CD4-positive, alpha-beta T cell treated with Interleukin-1 beta for 1 hour (primary cell): ENCODE measurements around the gene GSTM3.
"Not testable (repeated sequence)": the region's sequence is repeated elsewhere in the genome, so short reads cannot be mapped to it uniquely, and the experiment has no call there.

ENCODE experiments used
- DNase-seq, 2 donors: peaks; one replicate each; pipeline ENCODE4 v3.0.0-alpha.2; 2020 to 2022

Gene GSTM3

DNA sequence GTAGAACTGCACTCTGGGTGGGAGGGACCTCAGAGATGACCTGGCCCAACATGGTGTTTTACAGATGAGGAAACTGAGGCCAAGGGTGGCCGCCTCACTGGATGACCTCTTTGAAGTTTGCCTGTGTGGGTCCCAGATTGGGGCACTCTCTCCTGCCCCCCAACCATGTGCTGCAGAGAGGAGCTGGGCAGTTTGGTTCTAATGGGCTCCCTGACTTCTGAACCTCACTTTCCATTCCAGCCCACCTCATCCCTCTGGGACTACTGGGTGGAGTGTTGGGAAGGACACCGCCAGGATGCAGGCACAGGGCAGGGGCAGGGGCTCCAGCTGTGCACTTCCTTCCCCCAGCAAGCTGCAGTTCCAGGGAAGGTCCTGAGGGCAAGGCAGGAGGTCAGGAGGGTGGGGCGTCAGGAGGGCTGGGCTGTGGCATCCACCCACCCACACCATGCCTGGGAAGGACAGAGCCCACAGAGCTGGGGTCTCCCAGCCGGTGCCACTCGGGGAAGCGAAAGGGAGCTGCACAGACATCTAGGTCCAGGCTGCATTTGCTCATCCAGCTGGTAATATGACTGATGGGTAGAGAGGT, 33.2 kb upstream of the GSTM3 start:
- DNase-seq: no peak

- peak; percentile 80 to 82 for DNase-seq
Observed at GRCh38 chr1:109773203-109773899, 32.5 kb upstream of the GSTM3 start.

- DNase-seq: no peak
Observed at GRCh38 chr1:109772658-109773202, 31.9 kb upstream of the GSTM3 start.

DNA sequence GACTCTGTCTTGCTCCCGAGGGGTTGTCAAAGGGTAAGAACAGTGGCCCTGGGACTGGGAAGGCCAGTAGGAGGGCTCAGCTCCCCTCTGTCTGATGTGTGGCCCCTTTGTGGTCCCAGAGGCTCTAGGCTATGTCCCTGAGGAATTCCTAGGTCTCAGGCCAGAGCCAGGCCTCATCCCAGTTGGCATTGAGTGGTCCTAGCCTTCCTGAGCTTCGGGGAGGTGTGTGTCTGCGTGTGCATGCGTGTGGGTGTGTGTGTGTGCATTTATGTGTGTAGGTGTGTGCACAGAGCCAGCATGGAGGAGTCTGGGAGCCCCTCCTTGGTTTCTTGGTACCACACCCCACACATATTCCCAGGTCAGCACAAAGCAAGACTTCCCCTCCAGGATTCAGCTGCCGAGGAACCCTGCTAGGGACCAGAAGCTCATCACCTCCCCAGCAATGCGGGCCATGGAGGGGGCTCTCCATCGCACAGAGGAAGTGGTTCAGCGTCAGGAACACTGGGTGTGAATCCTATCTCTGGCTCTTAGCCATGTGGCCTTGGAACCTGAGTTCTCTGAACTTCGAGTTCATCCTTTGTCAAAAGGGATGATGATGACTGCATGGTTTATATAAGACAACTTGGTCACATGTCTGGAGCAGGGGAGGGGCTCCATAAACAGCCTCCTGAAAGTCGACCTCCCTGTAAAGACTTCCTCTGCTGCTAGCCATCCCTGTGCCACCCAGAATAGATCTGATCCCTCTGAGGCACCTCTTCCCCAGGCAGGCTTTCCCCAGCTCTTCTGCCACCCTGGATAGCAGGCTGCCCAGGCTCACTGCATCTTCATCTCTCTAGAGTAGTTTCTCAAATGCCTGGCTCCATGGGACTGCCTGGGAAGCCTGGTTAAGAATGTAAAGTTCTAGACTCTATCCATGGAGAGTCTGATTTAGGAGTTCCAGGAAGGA, 31.1 kb upstream of the GSTM3 start:
- no peak for DNase-seq

- DNase-seq: no peak
Observed at GRCh38 chr1:109770331-109771095, 29.7 kb upstream of the GSTM3 start.

GRCh38 chr1:109769330-109770078, 28.7 kb upstream of the GSTM3 start:
- no peak for DNase-seq

DNA sequence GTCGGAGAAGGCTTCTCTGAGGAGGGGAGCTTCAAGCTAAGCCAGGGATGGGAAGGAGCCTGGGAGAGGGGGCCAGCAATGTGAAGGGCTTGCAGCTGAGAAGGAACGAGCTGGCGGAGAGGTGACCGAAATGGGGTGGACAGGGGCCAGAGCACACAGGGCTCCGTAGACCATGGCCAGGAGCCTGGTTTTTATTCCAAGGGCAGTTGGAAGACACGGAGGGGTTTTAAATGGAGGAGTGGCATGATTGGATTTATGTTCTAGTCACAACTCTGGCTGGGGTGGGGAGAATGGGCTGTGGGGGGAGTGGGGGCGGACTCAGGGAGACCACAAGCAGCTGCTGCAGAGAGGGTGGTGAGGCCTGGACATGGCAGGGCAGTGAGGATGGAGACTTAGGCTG, 28.0 kb upstream of the GSTM3 start:
- no peak for DNase-seq

GRCh38 chr1:109768335-109768650, 27.5 kb upstream of the GSTM3 start:
- DNase-seq: no peak

- DNase-seq: no peak
Observed at GRCh38 chr1:109767637-109768334, 26.9 kb upstream of the GSTM3 start.

DNA sequence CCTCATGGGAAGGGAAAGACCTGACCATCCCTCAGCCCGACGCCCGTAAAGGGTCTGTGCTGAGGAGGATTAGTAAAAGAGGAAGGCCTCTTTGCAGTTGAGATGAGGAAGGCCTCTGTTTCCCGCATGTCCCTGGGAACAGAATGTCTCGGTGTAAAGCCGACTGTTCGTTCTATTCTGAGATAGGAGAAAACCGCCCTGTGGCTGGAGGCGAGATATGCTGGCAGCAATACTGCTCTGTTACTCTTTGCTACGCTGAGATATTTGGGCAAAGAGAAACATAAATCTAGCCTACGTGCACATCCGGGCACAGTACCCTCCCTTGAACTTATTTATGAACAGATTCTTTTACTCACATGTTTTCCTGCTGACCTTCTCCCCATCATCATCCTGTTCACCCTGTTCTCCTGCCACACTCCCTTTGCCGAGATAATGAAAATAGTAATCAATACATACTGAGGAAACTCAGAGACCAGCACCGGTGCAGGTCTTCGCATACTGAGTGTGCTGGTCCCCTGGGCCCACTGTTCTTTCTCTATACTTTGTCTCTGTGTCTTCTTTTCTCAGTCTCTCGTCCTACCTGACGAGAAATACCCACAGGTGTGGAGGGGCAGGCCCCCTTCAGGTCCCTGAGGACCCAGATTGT, 26.3 kb upstream of the GSTM3 start:
- not testable (repeated sequence) for DNase-seq

DNA sequence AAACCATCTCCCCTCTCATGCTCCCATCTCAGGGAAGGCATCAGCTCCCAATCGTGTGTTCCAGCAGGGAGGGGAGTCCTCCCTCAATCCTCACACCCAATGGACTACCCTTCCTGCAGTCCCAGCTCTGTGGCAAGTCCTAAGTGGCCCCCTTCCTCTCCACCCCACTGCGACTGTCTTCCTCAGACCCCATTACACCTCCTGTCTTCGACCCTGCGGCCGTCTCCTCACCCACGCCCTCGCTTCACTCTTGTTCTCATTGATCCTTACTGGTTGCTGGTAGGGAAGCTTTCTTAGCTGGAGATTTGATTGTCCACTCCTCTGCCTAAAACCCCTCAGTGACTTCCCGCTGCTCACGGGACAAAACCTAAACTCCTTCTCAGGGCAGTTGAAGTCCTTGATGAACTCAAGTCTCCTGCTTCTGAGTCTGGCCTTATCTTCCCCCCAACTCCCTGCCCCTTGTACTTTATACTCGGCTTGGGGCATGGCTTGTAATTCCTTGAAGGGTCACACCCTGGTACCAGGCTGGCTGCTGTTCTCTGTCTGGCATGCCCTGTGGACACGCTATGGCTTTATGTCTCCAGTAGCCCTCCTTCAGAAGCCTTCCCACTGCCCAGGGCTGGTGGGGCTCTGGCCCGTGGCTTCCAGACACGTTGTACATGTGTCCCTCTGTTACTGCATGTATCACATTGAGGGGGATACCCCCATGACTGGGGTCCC, 25.2 kb upstream of the GSTM3 start:
- no peak for DNase-seq

DNA sequence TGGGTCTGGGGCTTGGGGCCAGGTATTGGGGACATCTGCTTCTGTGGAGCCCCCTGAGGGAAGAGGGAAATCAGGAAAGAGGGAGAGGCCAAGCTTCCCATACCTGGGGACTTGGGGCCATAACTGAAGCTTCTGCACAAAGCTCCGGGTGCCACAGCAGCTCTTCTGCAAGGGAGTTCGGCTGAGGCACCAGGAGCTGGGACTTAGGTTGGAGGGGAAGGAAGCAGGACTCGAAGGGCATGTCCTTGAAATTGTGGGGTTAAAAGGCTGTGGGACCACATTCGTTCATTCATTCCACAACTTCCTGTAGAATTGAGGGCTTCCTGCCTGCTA, 24.6 kb upstream of the GSTM3 start:
- DNase-seq: no peak

- DNase-seq: no peak
Observed at GRCh38 chr1:109764561-109765482, 24.0 kb upstream of the GSTM3 start.

GRCh38 chr1:109763646-109764415, 23.0 kb upstream of the GSTM3 start, which contains the start of gene EPS8L3:
EPS8L3 (minus strand) TSS chr1:109763923; CDS start chr1:109761749, 2,174 bp downstream.
- no peak for DNase-seq

GRCh38 chr1:109762821-109763645, 22.2 kb upstream of the GSTM3 start:
- DNase-seq: peak in 1 of 2 donors; percentile 50

DNA sequence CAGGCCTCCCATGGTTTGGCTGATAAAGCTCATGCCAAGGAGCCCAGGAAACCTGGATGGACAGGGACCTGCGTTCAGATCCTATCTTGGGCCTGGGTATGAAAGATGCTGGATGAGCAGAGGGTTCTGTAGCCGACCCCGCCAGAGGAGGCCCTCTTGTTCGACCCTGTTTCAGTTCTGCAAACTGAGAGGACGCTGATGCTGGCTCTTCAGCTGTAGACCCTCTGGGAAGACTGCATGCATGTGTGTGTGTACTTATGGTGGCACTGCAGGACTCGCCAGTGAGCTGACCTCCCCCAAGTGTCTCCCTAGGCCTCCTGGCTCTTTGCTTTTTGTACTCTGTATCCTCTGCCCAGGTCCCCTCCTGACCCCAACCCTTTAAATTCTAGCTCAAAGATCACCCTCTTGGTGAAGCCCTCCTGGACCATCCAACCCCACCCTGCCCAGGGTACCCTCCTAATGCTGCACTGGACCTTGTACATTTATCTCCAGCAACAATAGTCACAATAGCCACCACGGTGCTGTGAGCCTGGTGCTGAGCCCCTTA, 21.3 kb upstream of the GSTM3 start:
- no peak for DNase-seq
